Muscle layer of colon (tissue), 2 donors: ENCODE data around the gene EFNA5.

ENCODE experiments used
- H3K27ac ChIP-seq: one replicate; pipeline ENCODE4 v1.7.0; 2013; ENCODE audit warnings: low read depth, mild to moderate bottlenecking, low read length, moderate library complexity
- H3K27me3 ChIP-seq, 2 donors: one replicate each; pipeline ENCODE4 v1.7.0; 2013; ENCODE audit warnings: low read length in 2 of 2, mild to moderate bottlenecking in 2 of 2; ENCODE audit not compliant: insufficient read depth in 2 of 2, control insufficient read depth in 1 of 2
- H3K36me3 ChIP-seq: one replicate; pipeline ENCODE4 v1.7.0; 2013; ENCODE audit warnings: mild to moderate bottlenecking, low read length; ENCODE audit not compliant: insufficient read depth
- H3K4me1 ChIP-seq: one replicate; pipeline ENCODE4 v1.7.0; 2013; ENCODE audit warnings: mild to moderate bottlenecking, low read length; ENCODE audit not compliant: insufficient read depth
- H3K4me3 ChIP-seq, 2 donors: one replicate each; pipeline ENCODE4 v1.7.0; 2013; ENCODE audit warnings: low read length in 2 of 2, low read depth in 1 of 2, mild to moderate bottlenecking in 1 of 2, moderate library complexity in 1 of 2
- H3K9ac ChIP-seq: one replicate; pipeline ENCODE4 v1.7.0; 2013; ENCODE audit warnings: low read length
- H3K9me3 ChIP-seq: one replicate; pipeline ENCODE4 v1.7.0; 2013; ENCODE audit warnings: mild to moderate bottlenecking, low read length
- donor health status: abdominal sarcoma.
- donor health status: Adenocarcinoma of cecum.

The EFNA5 gene

GRCh38 chr5:107378218-107378899 is 292.4 kb downstream of the EFNA5 start:
- H3K4me3 ChIP-seq: no peak overlapping the region
- H3K9ac ChIP-seq: no peak overlapping the region
- no peaks in the 10 kb centered on the region for H3K9me3 ChIP-seq
- no peaks in the 10 kb centered on the region for H3K4me1 ChIP-seq
- H3K27ac ChIP-seq: no peak overlapping the region
- no peaks in the 10 kb centered on the region for H3K27me3 ChIP-seq
- H3K36me3 ChIP-seq: no peaks in the 10 kb centered on the region

- H3K9ac ChIP-seq: no peak overlapping the region
- H3K4me1 ChIP-seq: no peaks in the 10 kb centered on the region
Observed at GRCh38 chr5:107377277-107377609, 293.5 kb downstream of the EFNA5 start.

GRCh38 chr5:107376546-107377276 is 294.0 kb downstream of the EFNA5 start:
- Histone ChIP-seq H3K4me1 (no peaks in the 10 kb centered on the region), H3K4me3 (no peak overlapping the region), H3K9me3 (no peaks in the 10 kb centered on the region), H3K36me3 (no peaks in the 10 kb centered on the region), H3K27ac (no peak overlapping the region), H3K27me3 (no peaks in the 10 kb centered on the region), H3K9ac (no peak overlapping the region)

More at GRCh38 chr5:107377277-107377609, 293.5 kb downstream of the EFNA5 start:
- Histone ChIP-seq H3K27me3 (no peaks in the 10 kb centered on the region), H3K27ac (no peak overlapping the region), H3K9me3 (no peaks in the 10 kb centered on the region), H3K36me3 (no peaks in the 10 kb centered on the region), H3K4me3 (no peak overlapping the region)

- Histone ChIP-seq H3K27ac (no peak overlapping the region), H3K27me3 (no peaks in the 10 kb centered on the region), H3K4me3 (no peak overlapping the region), H3K9ac (no peak overlapping the region), H3K4me1 (no peaks in the 10 kb centered on the region), H3K9me3 (no peaks in the 10 kb centered on the region), H3K36me3 (no peaks in the 10 kb centered on the region)
Observed at GRCh38 chr5:107373549-107374263, 297.0 kb downstream of the EFNA5 start.

- Histone ChIP-seq H3K9me3 (no peaks in the 10 kb centered on the region), H3K27ac (no peak overlapping the region), H3K4me3 (no peak overlapping the region), H3K9ac (no peak overlapping the region), H3K36me3 (no peaks in the 10 kb centered on the region), H3K4me1 (no peaks in the 10 kb centered on the region), H3K27me3 (no peaks in the 10 kb centered on the region)
Observed at GRCh38 chr5:107372723-107373450, 297.9 kb downstream of the EFNA5 start.

- no peak overlapping the region for H3K4me3 ChIP-seq
- no peaks in the 10 kb centered on the region for H3K27me3 ChIP-seq
- no peak overlapping the region for H3K9ac ChIP-seq
- H3K9me3 ChIP-seq: no peaks in the 10 kb centered on the region
- no peaks in the 10 kb centered on the region for H3K36me3 ChIP-seq
- H3K27ac ChIP-seq: no peak overlapping the region
- H3K4me1 ChIP-seq: no peaks in the 10 kb centered on the region
Observed at GRCh38 chr5:107370396-107370968, 300.3 kb downstream of the EFNA5 start.

GRCh38 chr5:107369622-107370021 is 301.1 kb downstream of the EFNA5 start:
- H3K27ac ChIP-seq: no peak overlapping the region
- H3K36me3 ChIP-seq: no peaks in the 10 kb centered on the region
- H3K9me3 ChIP-seq: no peaks in the 10 kb centered on the region
- H3K27me3 ChIP-seq: no peaks in the 10 kb centered on the region
- no peaks in the 10 kb centered on the region for H3K4me1 ChIP-seq
- no peak overlapping the region for H3K9ac ChIP-seq
- H3K4me3 ChIP-seq: no peak overlapping the region

- no peak overlapping the region for H3K9ac ChIP-seq
- no peaks in the 10 kb centered on the region for H3K4me1 ChIP-seq
- no peak overlapping the region for H3K27ac ChIP-seq
- H3K36me3 ChIP-seq: no peaks in the 10 kb centered on the region
- no peaks in the 10 kb centered on the region for H3K9me3 ChIP-seq
- H3K4me3 ChIP-seq: no peak overlapping the region
- H3K27me3 ChIP-seq: no peaks in the 10 kb centered on the region
Observed at GRCh38 chr5:107368615-107369014, 302.1 kb downstream of the EFNA5 start.

- Histone ChIP-seq H3K27ac (no peak overlapping the region), H3K36me3 (no peaks in the 10 kb centered on the region), H3K9me3 (no peaks in the 10 kb centered on the region), H3K4me3 (no peak overlapping the region), H3K27me3 (no peaks in the 10 kb centered on the region), H3K9ac (no peak overlapping the region), H3K4me1 (no peaks in the 10 kb centered on the region)
Observed at GRCh38 chr5:107367939-107368338, 302.8 kb downstream of the EFNA5 start.

GRCh38 chr5:107367480-107367879 is 303.3 kb downstream of the EFNA5 start:
- Histone ChIP-seq H3K9ac (no peak overlapping the region), H3K9me3 (no peaks in the 10 kb centered on the region), H3K27ac (no peak overlapping the region), H3K4me3 (no peak overlapping the region), H3K4me1 (no peaks in the 10 kb centered on the region), H3K36me3 (no peaks in the 10 kb centered on the region), H3K27me3 (no peaks in the 10 kb centered on the region)
